ENCODE data around the gene HAS3. TPM values are rescaled to one million over a fixed set of nuclear protein-coding genes. Genes with fewer than 3 reads are reported as not detected.

Gene HAS3
- total and polyA plus RNA-seq, 5 experiments from 2014 or later, result 0.07 to 4.0 (median 0.55) TPM

DNA sequence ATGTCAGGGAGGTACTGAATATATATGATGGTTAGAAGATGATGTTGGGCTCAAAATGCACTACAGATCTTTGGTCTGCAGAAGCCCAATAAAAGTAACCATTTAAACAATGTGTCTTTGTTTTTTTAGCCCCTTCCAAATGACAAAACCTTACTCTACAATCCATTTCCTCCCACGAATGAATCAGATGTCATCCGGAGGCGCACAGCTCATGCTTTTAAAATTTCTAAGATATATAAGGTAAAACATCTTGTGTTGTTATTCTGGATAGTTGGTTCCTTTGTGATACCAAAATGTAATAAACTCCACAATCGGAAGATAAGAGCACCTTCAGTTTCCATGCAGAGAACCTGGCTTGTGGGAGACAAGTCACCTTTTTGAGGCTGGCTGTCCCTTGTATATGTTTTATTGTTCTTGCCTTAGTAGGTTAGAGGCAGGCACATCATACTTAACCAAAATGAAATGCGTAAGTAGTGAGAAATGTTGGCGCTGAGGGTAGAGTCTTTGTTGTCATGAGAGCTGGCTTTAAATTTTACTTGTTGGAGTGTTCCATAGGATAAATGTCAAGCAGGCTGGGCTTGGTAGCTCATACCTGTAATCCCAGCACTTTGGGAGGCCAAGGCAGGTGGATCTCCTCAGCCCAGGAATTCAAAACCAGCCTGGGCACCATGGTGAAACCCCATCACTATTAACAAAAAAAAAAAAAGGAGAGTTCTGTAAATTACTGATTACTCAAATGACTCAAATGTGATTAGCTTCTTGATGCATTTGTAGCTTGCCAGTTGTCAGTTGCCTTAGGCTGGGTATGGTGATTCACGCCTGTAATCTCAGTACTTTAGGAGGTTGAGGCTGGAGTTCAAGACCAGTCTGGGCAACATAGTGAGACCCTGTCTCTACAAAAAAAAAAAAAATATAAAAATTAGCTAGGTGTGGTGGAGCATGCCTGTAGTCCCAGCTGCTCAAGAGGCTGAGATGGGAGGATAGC is 61.8 kb downstream of the HAS3 start:
- peak overlapping the region in 5 of 10 donors; percentile 12 to 63 (median 47) for H3K4me3 Mint-ChIP-seq

More for the DNA sequence above, 61.8 kb downstream of the HAS3 start:
- Mint-ChIP-seq H3K27ac (peak overlapping the region in 9 of 10 donors; percentile 47 to 86 (median 75)), H3K4me1 (peaks cover 10 to 38% (median 24%) of the 10 kb centered on the region in 4 donors), H3K9me3 (no peaks in the 10 kb centered on the region), H3K36me3 (peaks cover 0 to 85% (median 33%) of the 10 kb centered on the region in 3 donors), H3K27me3 (no peaks in the 10 kb centered on the region)
- POLR2A ChIA-PET, result interaction anchor here (0.6 to 1.9 kb wide), 3 partner anchors 20 to 825 kb away, joined by 3 to 5 read pairs (median 3); partner anchors contain the start of gene SNTB2
- no peak for ATAC-seq
- no peak for DNase-seq

Other genes with a start within 250 kb of the HAS3 start
- gene CHTF8, start 26.9 kb downstream of the HAS3 start, total RNA-seq, result 100 to 1,000 TPM; 126 to 137 TPM
- gene CHTF8, start 26.9 kb downstream of the HAS3 start, polyA plus RNA-seq, result 100 to 1,000 TPM; 165 to 192 (median 184) TPM
- 10 to 100 TPM; 41.8 to 44.5 TPM for gene UTP4, start 27.0 kb downstream of the HAS3 start, total RNA-seq
- 10 to 100 TPM; 72.4 to 77.6 (median 72.8) TPM for gene UTP4, start 27.0 kb downstream of the HAS3 start, polyA plus RNA-seq
- 10 to 100 TPM; 11.0 to 12.9 TPM for gene SNTB2, start 81.5 kb downstream of the HAS3 start, total RNA-seq
- gene SNTB2, start 81.5 kb downstream of the HAS3 start, polyA plus RNA-seq, result 10 to 100 TPM in 1 of 3 donors, 1 to 10 TPM in 2; 3.7 to 15.0 (median 7.6) TPM
- gene VPS4A, start 205.7 kb downstream of the HAS3 start, total RNA-seq, result 10 to 100 TPM; 51.3 to 52.2 TPM
- 10 to 100 TPM; 28.4 to 36.1 (median 29.1) TPM for gene VPS4A, start 205.7 kb downstream of the HAS3 start, polyA plus RNA-seq
- 10 to 100 TPM; 15.1 to 16.8 TPM for gene PDF, start 224.9 kb downstream of the HAS3 start, total RNA-seq
- 10 to 100 TPM; 12.3 to 17.2 (median 13.8) TPM for gene PDF, start 224.9 kb downstream of the HAS3 start, polyA plus RNA-seq
- gene COG8, start 233.9 kb downstream of the HAS3 start, total RNA-seq, result 10 to 100 TPM; 62.0 to 65.5 TPM
- gene COG8, start 233.9 kb downstream of the HAS3 start, polyA plus RNA-seq, result 10 to 100 TPM; 33.6 to 42.0 (median 39.6) TPM
- gene NIP7, start 234.1 kb downstream of the HAS3 start, total RNA-seq, result 10 to 100 TPM; 33.0 to 34.4 TPM
- gene NIP7, start 234.1 kb downstream of the HAS3 start, polyA plus RNA-seq, result 10 to 100 TPM; 17.6 to 24.8 (median 18.5) TPM
- 1 to 10 TPM; 4.5 to 5.2 TPM for gene TMED6, start 246.1 kb downstream of the HAS3 start, total RNA-seq
- under 1 TPM in 1 of 3 donors, not detected in 2; 0.43 TPM for gene TMED6, start 246.1 kb downstream of the HAS3 start, polyA plus RNA-seq